GM21526 (cell line): Measurements from ENCODE around the gene INPP5D.
"Not testable (repeated sequence)": the region's sequence is repeated elsewhere in the genome, so short reads cannot be mapped to it uniquely, and the experiment has no call there.

Experiments used
- ATAC-seq: cut with Tn5 transposase; IDR thresholded peaks from one replicate; pipeline ENCODE4 v1.9.1; 2021; ENCODE audit warnings: moderate library complexity; ENCODE audit not compliant: unreplicated experiment, low FRiP score

INPP5D gene

DNA sequence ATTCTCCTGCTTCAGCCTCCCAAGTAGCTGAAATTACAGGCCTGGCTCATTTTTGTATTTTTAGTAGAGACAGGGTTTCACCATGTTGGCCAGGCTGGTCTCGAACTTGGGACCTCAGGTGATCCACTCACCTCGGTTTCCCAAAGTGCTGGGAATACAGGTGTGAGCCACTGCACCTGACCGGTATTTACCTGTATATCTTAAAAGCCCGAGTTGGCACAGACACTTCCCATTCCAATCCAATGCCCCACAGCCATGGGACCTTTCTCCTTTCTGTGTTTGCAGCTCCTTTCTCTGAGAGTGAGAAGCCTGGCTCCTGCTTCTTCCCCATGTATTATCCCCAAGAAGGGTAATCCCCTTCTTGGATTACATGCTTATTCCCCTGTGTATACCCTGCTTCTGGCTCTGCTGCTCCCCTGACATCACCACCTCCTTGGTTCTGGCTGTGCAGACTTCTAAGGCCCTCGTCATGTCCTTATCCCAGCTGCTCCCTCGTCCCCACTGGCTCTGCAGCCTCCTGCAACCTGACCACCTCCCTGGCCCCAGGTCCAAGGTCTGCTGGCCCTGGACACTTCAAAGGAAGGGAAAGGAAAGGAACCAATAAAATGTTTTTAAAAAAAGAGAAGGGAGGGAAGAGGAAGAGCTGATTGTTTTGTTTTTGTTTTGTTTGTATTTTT, 52.8 kb downstream of the INPP5D start:
- ATAC-seq: no peak

DNA sequence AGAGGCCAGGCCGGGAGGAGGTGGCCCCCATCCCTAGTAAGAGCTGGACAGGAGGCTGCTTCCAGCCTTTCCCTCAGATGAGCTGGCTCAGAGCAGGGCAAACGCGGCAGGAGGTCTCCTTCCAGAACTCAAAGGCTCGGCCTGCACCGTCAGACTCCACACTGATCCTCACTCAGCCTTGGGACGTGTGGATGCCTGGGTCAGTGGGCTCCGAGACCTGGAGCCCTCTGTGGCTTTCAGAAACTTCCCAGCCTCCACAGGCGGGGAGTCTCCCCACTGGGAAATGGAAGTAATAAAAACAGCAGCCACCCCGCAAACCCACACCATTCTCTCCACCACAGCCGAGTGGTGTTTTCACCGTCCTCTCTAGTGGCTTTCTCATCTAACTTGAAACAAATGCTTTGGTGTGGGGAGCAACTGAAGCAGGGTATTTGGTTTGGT, 54.3 kb downstream of the INPP5D start:
- no peak for ATAC-seq

DNA sequence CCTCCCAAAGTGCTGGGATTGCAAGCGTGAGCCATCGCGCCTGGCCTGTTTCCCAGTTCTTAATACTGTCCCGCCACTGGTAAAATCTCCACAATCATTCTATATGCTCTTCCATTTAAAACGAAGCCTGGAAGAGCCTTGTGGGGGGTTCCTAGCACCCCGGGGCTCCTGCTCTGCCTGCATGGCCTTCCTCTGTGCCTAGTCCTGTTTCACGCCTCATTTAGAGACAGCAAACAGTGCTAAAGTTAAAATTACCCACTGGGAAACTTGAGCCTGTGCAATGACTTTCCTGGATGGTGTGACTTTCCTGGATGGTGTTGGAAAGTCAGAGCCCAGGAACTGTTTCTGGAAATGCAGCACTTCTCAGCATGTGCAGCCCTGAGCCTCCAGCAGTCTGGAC, 55.0 kb downstream of the INPP5D start:
- no peak for ATAC-seq

DNA sequence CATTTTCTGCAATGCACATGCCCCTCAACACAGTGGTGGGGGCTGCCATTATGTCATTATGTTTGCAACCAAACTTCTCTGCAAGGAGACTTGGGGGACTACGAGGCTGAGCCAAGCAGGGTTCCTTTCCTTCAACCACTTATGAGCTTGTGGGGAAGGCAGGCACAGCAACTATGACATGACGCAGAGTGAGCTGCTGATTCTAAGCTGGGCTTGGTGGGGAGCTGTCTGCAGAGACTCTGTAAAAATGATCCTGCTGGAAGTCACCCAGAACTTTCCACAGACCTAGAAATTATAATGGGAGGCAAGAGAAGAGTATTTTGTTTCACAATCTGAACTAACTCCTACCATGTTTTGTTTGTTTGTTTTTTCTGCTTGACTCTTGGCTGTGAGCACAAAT, 55.6 kb downstream of the INPP5D start:
- no peak for ATAC-seq

DNA sequence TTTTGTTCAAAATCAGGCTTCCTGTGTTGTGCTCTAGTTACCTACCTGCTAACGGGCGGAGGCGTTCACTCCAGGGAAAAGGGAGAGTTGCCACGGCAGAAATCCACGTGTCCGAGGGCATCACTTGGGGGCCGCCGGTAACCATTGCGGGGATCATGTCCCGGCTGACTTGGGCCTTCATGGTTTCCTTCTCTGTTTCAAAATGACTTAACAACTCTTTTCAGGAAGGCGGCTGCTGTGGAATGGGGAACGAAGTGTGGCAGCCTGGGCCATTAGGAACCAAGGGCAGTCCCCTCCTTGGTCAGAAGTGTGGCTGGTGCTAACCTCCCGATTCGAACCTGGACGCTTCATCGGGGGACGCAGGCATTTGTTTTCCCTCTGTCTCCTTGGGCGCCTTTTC, 56.8 kb downstream of the INPP5D start:
- ATAC-seq: no peak

DNA sequence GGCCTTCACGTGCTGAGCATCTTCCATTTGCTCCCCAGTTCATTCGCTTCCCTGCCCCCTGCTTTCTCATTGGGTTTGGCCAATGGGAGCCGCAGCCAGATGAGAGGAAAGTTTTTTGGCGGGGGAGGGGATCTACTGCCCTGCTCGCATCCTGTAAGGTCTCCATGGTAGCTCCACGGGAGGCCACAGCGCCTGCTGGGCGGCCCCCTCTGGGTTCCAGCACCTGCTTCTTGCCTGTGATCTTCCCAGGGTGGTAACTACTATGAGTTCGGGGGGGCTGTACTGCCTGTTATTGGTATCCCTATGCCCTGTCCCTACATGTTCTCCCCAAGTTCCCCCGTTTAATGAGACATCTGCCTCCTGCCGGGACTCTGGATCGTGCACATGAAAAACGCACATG, 57.2 kb downstream of the INPP5D start:
- no peak for ATAC-seq

DNA sequence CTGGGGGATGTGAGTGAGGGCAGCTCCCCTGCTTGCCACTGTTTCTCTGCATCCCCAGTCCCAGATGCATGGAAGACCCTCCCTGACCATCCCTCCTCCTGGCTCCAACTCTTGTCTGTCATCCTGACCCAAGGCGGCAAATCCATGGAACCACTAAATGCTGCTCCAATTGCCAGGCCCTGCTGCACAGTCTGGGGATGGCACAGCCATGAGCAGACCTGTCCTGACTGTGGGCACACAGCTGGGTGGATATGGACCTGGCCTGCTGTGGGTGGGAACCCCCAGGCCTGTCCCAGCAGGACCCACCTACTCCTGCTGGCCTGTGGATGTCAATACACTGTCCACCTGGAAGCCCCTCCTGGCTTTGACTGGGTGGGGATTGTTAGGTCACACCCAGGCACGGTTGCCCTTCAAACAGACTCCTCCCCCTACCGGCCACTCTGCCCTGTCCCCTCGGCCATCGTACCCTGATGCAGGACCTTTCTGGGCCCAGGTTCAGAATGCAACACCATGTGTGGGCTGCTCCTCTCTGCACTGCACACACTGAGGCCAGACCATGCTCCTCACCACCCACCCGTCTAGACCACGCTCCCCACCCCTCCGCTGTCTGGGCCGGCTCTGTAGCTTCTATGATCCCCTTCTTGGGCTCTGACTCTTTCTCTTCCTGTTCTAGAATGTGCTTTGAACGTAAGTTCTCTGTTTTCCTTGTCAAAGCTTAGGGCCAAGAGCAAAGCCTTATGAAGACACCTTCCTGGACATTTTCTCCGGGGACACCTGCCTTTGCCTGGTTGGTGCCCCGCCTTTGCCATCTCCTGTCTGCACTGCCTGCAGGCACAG, 57.9 kb downstream of the INPP5D start:
- no peak for ATAC-seq

DNA sequence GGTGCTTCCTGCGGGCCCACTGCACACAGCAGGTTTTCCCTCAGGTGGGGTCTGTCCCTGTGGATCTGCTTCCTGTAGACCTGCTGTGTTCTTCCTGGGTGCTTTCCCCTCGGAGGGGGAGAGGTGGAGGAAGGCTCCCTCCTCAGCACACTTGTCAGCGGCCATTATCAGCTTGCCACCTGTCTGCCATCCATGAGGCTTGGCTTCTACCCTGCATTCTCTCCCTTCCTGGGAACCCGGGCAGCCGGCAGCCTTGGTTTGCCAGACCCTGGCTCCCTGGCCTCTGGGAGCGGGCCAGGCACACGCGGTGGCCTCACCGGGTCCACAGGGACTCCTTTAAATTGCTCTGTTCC, 58.5 kb downstream of the INPP5D start:
- no peak for ATAC-seq

DNA sequence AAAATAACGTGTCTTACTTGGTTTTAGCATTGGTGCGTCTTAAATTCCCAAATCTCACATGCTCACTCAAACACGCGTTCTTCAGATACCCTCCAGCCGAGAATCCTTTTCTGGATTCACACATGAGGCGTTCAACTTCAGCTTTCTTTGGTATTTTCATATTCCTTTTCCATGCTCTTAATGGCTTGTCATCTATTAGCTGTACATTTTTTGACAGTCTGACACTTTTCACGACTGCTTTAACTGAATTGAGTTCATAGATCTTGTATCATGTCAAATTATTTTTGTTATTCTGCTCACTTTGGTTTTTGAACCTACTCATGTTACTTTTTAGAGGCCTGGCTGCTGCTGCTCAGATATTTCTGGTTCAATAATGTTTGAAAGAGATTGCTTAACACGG, 59.0 kb downstream of the INPP5D start:
- no peak for ATAC-seq

DNA sequence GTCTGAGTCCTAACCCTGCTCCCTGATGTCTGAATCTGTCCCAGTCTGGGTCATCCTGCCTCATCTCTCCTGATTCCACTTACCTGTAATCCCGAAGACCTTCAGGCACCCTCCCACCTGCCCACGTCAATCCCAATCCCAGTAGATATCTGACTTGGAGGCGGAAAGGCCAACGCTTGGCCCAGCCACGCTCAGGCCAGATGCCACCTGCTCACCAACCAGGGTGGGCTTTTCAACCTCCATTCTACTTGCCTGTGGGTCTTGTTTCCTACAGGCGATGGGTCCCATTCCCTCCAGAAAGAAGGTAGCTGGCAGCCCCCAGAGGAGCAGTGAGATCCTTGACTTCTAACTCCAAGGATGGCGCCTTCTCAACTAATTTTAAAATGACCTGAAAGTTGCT, 59.7 kb downstream of the INPP5D start:
- ATAC-seq: no peak

DNA sequence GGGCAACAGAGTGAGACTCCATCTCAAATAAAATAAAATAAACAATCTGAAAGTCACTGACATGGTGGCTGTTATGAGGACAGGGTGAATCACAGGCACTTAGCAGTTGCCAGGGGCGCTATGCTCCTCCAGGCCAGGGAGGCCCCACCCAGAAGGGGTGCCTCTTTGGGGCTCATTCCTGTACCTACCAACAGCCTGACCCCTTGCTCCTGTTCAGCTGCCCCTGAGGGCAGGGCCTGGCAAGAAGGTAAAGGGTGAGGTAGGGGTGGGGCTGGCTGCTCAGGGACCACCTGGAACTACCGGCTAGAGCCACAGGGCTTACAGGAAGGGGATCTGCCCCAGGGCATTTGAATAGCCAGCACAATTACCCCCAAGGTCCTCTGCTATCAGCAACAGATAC, 60.3 kb downstream of the INPP5D start:
- ATAC-seq: no peak

DNA sequence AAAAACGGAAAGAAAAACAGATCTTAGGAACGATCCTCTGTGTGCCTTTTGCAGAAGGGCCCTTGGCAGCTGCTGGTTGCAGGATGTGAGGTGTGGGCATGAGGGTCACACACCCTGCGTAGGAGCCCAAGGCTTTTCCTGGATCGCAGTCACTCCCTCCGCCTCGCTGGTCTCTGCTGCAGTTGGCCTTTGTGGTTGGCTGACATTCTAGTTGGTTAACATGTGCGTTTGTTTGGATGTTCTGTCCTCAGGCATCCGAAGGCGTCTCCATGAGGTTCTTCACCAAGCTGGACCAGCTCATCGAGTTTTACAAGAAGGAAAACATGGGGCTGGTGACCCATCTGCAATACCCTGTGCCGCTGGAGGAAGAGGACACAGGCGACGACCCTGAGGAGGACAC, 61.7 kb downstream of the INPP5D start:
- ATAC-seq: no peak

DNA sequence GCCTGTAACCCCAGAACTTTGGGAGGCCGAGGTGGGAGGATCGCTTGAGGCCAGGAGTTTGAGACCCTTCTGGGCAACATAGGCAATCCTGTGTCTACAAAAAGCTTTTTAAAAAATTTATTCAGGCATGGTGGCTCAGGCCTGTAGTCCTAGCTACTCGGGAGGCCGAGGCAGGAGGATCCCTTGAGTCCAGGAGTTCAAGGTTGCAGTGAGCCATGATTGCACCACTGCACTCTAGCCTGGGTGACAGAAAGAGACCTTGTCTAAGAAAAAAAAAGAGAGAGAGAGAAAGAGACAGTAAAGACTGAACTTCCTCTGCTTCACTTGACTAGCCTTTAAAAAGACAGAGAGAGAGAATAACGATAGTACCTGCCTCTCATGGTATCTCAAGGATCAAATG, 62.4 kb downstream of the INPP5D start:
- ATAC-seq: no peak

DNA sequence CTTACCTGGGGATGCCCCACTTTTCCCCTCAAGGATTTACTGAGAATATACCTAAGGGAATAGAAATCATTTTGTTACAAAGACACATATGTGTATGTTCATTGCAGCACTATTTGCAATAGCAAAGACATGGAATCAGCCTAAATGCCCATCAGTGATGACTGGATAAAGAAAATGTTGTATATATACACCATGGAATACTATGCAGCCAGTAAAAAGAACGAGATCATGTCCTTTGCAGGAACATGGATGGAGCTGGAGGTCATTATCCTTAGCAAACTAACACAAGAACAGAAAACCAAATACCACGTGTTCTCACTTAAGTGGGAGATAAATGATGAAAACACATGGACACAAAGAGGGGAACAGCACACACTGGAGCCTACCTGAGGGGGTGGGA, 63.4 kb downstream of the INPP5D start:
- not testable (repeated sequence) for ATAC-seq

DNA sequence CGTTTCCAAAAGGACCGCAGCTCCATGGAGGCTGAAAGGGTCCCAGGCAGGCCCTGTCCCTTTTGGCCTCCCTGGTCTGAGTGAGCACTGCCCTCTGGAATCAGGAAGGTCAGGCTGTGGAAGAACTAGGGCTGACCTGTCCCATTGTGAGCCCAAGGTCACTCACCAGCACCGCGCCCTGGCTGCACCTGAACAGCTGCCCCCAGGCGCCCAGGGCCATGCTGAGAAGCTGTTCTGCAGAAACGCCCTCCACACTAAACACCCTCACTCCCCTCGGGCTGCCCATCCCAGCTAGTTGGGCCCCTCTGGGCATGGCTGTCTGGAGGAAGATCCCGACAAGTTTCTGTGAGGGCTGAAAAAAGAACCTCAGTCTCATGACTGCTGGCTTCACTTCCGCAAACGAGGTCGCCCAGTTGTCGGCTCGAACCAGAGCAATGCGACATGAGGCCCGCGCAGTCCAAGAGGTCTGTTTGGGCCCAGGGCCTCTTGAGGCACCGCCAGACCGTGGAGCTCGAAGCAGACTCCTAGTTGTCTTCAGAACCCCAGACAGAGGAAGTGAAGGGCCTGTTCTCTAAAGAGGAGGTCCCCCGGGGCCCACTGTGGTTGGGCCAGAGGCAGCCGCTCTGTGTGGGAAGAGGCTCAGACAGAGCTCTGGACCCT, 64.4 kb downstream of the INPP5D start:
- ATAC-seq: peak; percentile 84

DNA sequence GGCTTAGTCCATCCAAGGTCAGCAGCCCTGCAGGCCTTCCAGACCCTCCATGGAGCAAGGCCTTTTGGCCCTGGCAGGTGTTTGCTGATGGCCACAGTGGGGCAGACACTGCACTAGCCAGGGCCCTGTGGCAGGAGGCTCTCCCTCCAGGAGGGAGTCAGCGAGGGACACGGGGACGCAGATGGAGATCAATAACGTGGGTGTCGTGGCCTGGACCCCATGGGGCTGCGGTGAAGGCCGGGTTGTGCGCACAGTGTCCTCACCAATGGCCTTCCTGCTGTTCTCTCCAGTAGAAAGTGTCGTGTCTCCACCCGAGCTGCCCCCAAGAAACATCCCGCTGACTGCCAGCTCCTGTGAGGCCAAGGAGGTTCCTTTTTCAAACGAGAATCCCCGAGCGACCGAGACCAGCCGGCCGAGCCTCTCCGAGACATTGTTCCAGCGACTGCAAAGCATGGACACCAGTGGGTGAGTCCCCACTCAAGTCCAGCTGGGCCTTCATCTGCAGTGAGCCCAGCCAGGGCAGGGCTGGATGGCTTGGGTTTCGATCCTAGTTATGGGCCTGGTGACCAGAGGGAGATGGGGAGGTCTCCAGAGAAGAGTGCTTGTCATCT, 65.4 kb downstream of the INPP5D start:
- no peak for ATAC-seq

DNA sequence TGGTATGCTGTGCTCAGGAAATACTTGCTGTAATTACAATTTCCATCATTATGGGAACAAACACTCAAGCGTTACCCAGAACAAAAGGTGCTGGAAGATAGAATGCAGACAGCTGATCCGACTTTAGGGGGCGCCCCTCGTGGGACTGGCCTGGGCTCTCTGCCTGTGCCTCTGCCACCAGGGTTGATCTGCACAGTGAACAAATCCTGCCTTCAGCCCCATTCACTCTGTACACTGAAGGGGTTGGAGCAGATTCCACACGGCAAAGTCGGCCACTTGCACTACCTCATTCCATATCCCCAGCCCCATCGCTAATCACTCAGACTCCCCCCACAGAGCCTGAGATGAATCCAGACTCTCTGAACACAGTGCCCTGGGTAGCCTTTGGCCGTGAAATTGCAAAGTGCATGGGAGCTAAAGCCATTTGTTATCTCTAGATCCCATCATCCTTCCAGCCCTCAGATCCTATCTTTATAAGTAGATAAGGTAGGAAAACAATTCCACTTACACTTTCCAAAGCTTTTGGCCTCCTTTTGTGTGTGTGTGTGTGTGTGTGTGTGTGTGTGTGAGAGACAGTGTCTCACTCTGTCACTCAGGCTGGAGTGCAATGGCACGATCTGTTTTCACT, 69.3 kb downstream of the INPP5D start:
- ATAC-seq: no peak

DNA sequence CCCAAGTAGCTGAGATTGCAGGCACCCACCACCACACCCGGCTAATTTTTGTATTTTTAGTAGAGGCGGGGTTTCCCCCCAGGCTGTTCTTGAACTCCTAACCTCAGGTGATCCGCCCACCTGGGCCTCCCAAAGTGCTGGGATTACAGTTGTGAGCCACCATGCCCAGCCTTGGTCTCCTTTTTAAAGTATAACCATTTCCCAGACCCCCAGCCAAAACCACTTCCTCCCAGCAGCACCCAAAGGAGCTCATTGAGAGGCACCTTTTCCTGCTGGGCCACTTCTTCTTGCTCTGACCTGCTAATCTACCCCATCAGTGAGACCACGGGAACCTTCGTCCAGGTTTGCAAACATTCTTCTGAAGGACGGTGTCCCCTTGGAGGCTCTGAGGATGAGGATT, 69.9 kb downstream of the INPP5D start:
- ATAC-seq: no peak

DNA sequence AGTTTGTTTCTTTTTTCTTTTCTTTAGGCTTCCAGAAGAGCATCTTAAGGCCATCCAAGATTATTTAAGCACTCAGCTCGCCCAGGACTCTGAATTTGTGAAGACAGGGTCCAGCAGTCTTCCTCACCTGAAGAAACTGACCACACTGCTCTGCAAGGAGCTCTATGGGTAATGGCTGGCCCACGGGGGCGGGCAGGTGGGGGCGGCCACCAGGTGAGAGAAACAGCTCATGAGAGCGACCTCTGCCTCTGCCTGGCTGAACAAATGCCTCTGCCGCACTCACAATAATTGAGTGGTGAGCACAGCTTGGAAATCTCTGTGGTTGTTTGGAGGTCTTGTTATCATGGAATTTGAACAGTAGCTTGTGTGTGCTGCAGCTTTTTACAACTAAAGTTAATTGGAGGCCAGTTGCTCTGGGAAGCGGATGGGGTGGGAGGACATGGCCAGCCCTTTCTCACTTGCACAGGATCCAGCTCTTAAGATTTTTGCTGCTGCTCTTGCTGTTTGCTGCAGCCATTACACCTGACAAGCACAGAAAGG, 70.4 kb downstream of the INPP5D start:
- no peak for ATAC-seq

DNA sequence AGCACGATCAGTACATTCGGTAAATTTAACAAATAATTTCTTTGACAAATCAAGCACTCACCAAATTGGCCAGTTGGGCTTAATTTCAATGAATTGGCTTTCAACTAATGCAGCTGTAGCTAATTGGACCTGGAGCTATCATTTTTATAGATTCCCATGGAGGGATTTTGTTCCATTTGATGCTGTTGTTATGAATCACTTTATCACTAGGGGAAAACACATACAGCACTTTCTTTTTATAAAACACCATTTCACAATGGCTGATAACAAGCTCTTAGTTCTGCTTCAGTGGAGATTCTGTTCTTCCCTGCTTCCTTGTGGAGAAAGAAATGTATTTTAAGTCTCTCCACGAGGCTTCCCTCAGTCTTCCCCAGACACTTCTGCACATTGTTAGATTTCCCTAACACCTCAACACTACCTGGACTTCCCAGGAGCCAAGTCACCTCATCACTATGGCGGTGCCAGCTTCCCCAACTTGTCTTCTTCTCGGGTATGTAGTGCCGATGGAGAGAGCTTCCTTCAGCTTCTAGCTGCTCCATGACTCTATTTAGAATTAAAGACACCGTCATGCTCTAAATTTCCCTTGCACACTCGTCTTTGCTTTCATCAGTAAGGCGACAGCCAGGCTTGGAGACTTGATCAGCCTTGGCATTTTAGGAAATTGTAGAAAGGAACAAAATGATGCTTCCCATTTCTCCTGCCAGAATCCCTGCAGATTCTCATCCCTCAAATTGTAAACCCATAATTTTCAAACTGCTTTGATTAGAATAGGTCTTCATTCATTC, 72.0 kb downstream of the INPP5D start:
- ATAC-seq: no peak
